Activated CD4-positive, alpha-beta T cell treated with anti-CD3 and anti-CD28 coated beads, Interleukin-2, amount 10 ng/mL, durations not matched to agents 7 days and 5 days (primary cell): Measurements from ENCODE around the gene GCSAM. TPM values are rescaled to one million over a fixed set of nuclear protein-coding genes. Genes with fewer than 3 reads are reported as not detected.
A peak's percentile ranks its signal among the peaks of the same experiment; 100 is the strongest.

ENCODE experiments used
- CTCF ChIA-PET: fragments of 350-600 bp; sonication (Branson Sonifier 250); formaldehyde crosslinking; loops from one replicate; lab custom pipeline; 2021; ENCODE audit warnings: antibody characterized with exemption; lab: Charles Lee
- POLR2A ChIA-PET: fragments of 350-600 bp; sonication (Branson Sonifier 250); formaldehyde crosslinking; loops from one replicate; lab custom pipeline; 2021; ENCODE audit warnings: antibody characterized with exemption; lab: Charles Lee
- DNase-seq: peaks from one replicate; pipeline ENCODE4 v3.0.0-alpha.2; 2020
- H3K27ac Mint-ChIP-seq: one replicate; pipeline ENCODE4 v1.8.0; 2021; ENCODE audit warnings: mild to moderate bottlenecking, moderate library complexity, mixed read lengths
- H3K27me3 Mint-ChIP-seq: one replicate; pipeline ENCODE4 v1.8.0; 2021; ENCODE audit warnings: mixed read lengths
- H3K36me3 Mint-ChIP-seq: one replicate; pipeline ENCODE4 v1.8.0; 2021; ENCODE audit warnings: low read depth, mixed read lengths
- H3K4me1 Mint-ChIP-seq: one replicate; pipeline ENCODE4 v1.8.0; 2021; ENCODE audit warnings: mixed read lengths
- H3K4me3 Mint-ChIP-seq: one replicate; pipeline ENCODE4 v1.8.0; 2021; ENCODE audit warnings: mild to moderate bottlenecking, moderate library complexity, mixed read lengths
- H3K9me3 Mint-ChIP-seq: one replicate; pipeline ENCODE4 v1.8.0; 2021; ENCODE audit warnings: mixed read lengths
- total RNA-seq, 2 experiments: library from RNA; stranded (reverse); gene quantifications; one replicate each; pipeline ENCODE4 v1.2.3, GENCODE V29; 2021

Gene GCSAM
- total RNA-seq, 2 experiments from 2014 or later, result 9.3 to 9.9 TPM

- peaks cover 56% of the 10 kb centered on the region for H3K36me3 Mint-ChIP-seq
- peak; percentile 17 for DNase-seq
- CTCF ChIA-PET, result interaction anchor here (0.7 to 1.7 kb wide), 6 partner anchors 9 to 309 kb away, joined by 3 to 6 read pairs (median 4); no protein-coding TSS in a partner anchor
- peak overlapping the region; percentile 58 for H3K4me3 Mint-ChIP-seq
- H3K27ac Mint-ChIP-seq, result peak overlapping the region; percentile 58
- H3K4me1 Mint-ChIP-seq, result peaks cover 74% of the 10 kb centered on the region
- POLR2A ChIA-PET, result interaction anchor here (0.5 kb wide), 1 partner anchor 873 kb away, joined by 3 read pairs; no protein-coding TSS in a partner anchor
- H3K27me3 Mint-ChIP-seq, result no peaks in the 10 kb centered on the region
- no peaks in the 10 kb centered on the region for H3K9me3 Mint-ChIP-seq
Observed at GRCh38 chr3:112127522-112128494, 5.2 kb downstream of the GCSAM start.

GRCh38 chr3:112126511-112126911, 6.5 kb downstream of the GCSAM start:
- POLR2A ChIA-PET, result no interaction called here
- Mint-ChIP-seq H3K27ac (peak overlapping the region; percentile 58), H3K9me3 (no peaks in the 10 kb centered on the region), H3K4me1 (peaks cover 72% of the 10 kb centered on the region), H3K36me3 (peaks cover 62% of the 10 kb centered on the region), H3K27me3 (no peaks in the 10 kb centered on the region), H3K4me3 (peak overlapping the region; percentile 58)
- CTCF ChIA-PET, result interaction anchor here (1.1 to 1.7 kb wide), 2 partner anchors 12 to 15 kb away, joined by 3 to 6 read pairs; no protein-coding TSS in a partner anchor
- DNase-seq, result no peak

GRCh38 chr3:112124907-112125607, 8.0 kb downstream of the GCSAM start:
- Mint-ChIP-seq H3K36me3 (peaks cover 57% of the 10 kb centered on the region), H3K4me1 (peaks cover 73% of the 10 kb centered on the region), H3K27ac (no peak overlapping the region), H3K4me3 (no peak overlapping the region), H3K27me3 (no peaks in the 10 kb centered on the region), H3K9me3 (no peaks in the 10 kb centered on the region)
- ChIA-PET POLR2A (no interaction called here), CTCF (interaction anchor here (0.9 to 2.5 kb wide), 5 partner anchors 10 to 406 kb away, joined by 3 to 9 read pairs (median 3); no protein-coding TSS in a partner anchor)
- DNase-seq, result no peak

GRCh38 chr3:112123548-112123947, 9.5 kb downstream of the GCSAM start:
- H3K36me3 Mint-ChIP-seq, result peaks cover 57% of the 10 kb centered on the region
- no peaks in the 10 kb centered on the region for H3K9me3 Mint-ChIP-seq
- CTCF ChIA-PET, result interaction anchor here (1.4 to 2.5 kb wide), 2 partner anchors 12 to 391 kb away, joined by 3 to 9 read pairs; no protein-coding TSS in a partner anchor
- POLR2A ChIA-PET, result no interaction called here
- no peak overlapping the region for H3K27ac Mint-ChIP-seq
- DNase-seq, result no peak
- peaks cover 73% of the 10 kb centered on the region for H3K4me1 Mint-ChIP-seq
- no peaks in the 10 kb centered on the region for H3K27me3 Mint-ChIP-seq
- H3K4me3 Mint-ChIP-seq, result no peak overlapping the region

GRCh38 chr3:112122870-112123269, 10.2 kb downstream of the GCSAM start:
- no peaks in the 10 kb centered on the region for H3K27me3 Mint-ChIP-seq
- ChIA-PET CTCF (interaction anchor here (1.4 to 2.5 kb wide), 2 partner anchors 11 to 391 kb away, joined by 3 to 9 read pairs; no protein-coding TSS in a partner anchor), POLR2A (no interaction called here)
- peaks cover 57% of the 10 kb centered on the region for H3K36me3 Mint-ChIP-seq
- H3K9me3 Mint-ChIP-seq, result no peaks in the 10 kb centered on the region
- H3K27ac Mint-ChIP-seq, result no peak overlapping the region
- no peak for DNase-seq
- no peak overlapping the region for H3K4me3 Mint-ChIP-seq
- peaks cover 73% of the 10 kb centered on the region for H3K4me1 Mint-ChIP-seq

GRCh38 chr3:112121577-112122547, 11.2 kb downstream of the GCSAM start:
- no peak overlapping the region for H3K4me3 Mint-ChIP-seq
- H3K4me1 Mint-ChIP-seq, result peaks cover 69% of the 10 kb centered on the region
- ChIA-PET POLR2A (interaction anchor here (0.6 kb wide), 1 partner anchor 22 kb away, joined by 3 read pairs; no protein-coding TSS in a partner anchor), CTCF (interaction anchor here (1.1 kb wide), 1 partner anchor 10 kb away, joined by 4 read pairs; no protein-coding TSS in a partner anchor)
- DNase-seq, result no peak
- H3K27ac Mint-ChIP-seq, result no peak overlapping the region
- H3K36me3 Mint-ChIP-seq, result peaks cover 60% of the 10 kb centered on the region
- H3K27me3 Mint-ChIP-seq, result no peaks in the 10 kb centered on the region
- no peaks in the 10 kb centered on the region for H3K9me3 Mint-ChIP-seq

- peak; percentile 25 for DNase-seq
- CTCF ChIA-PET, result interaction anchor here (1.6 kb wide), 1 partner anchor 17 kb away, joined by 4 read pairs; no protein-coding TSS in a partner anchor
- POLR2A ChIA-PET, result no interaction called here
- Mint-ChIP-seq H3K27ac (peak overlapping the region; percentile 1), H3K36me3 (peaks cover 51% of the 10 kb centered on the region), H3K4me3 (peak overlapping the region; percentile 45), H3K9me3 (no peaks in the 10 kb centered on the region), H3K4me1 (peaks cover 54% of the 10 kb centered on the region), H3K27me3 (no peaks in the 10 kb centered on the region)
Observed at GRCh38 chr3:112119962-112120836, 12.8 kb downstream of the GCSAM start.

- POLR2A ChIA-PET, result no interaction called here
Observed at GRCh38 chr3:112117841-112118571, 15.0 kb downstream of the GCSAM start.

GRCh38 chr3:112117415-112117814, 15.6 kb downstream of the GCSAM start:
- no peaks in the 10 kb centered on the region for H3K27me3 Mint-ChIP-seq
- POLR2A ChIA-PET, result no interaction called here
- no peaks in the 10 kb centered on the region for H3K9me3 Mint-ChIP-seq
- no peak for DNase-seq
- no peak overlapping the region for H3K4me3 Mint-ChIP-seq
- peaks cover 38% of the 10 kb centered on the region for H3K36me3 Mint-ChIP-seq
- H3K4me1 Mint-ChIP-seq, result peaks cover 54% of the 10 kb centered on the region
- CTCF ChIA-PET, result interaction anchor here (1.3 kb wide), 1 partner anchor 11 kb away, joined by 4 read pairs; no protein-coding TSS in a partner anchor
- H3K27ac Mint-ChIP-seq, result peak overlapping the region; percentile 33

More at GRCh38 chr3:112117841-112118571, 15.0 kb downstream of the GCSAM start:
- CTCF ChIA-PET, result interaction anchor here (1.3 kb wide), 1 partner anchor 12 kb away, joined by 4 read pairs; no protein-coding TSS in a partner anchor
- peaks cover 54% of the 10 kb centered on the region for H3K4me1 Mint-ChIP-seq
- no peak for DNase-seq
- H3K27me3 Mint-ChIP-seq, result no peaks in the 10 kb centered on the region
- no peak overlapping the region for H3K4me3 Mint-ChIP-seq
- peaks cover 44% of the 10 kb centered on the region for H3K36me3 Mint-ChIP-seq
- no peaks in the 10 kb centered on the region for H3K9me3 Mint-ChIP-seq
- H3K27ac Mint-ChIP-seq, result peak overlapping the region; percentile 34

- H3K36me3 Mint-ChIP-seq, result peaks cover 39% of the 10 kb centered on the region
- H3K27ac Mint-ChIP-seq, result peak overlapping the region; percentile 34
- H3K27me3 Mint-ChIP-seq, result no peaks in the 10 kb centered on the region
- ChIA-PET CTCF (interaction anchor here (1.3 kb wide), 1 partner anchor 10 kb away, joined by 4 read pairs; no protein-coding TSS in a partner anchor), POLR2A (no interaction called here)
- no peaks in the 10 kb centered on the region for H3K9me3 Mint-ChIP-seq
- no peak for DNase-seq
- H3K4me1 Mint-ChIP-seq, result peaks cover 53% of the 10 kb centered on the region
- H3K4me3 Mint-ChIP-seq, result no peak overlapping the region
Observed at GRCh38 chr3:112116748-112117186, 16.3 kb downstream of the GCSAM start.
